ENCODE data around the gene CXCL6. TPM values are rescaled to one million over a fixed set of nuclear protein-coding genes. Genes with fewer than 3 reads are reported as not detected.

Gene CXCL6
- total and polyA plus RNA-seq, 8 donors = 0.65 to 65.6 (median 2.1) TPM

GRCh38 chr4:73823760-73824159 is 12.7 kb upstream of the CXCL6 start:
- ATAC-seq = no peak
- intact Hi-C loops (cut with DNase I) = no loop called here
- H3K36me3 ChIP-seq = no peaks in the 10 kb centered on the region
- FAIRE-seq = no peak
- no peaks in the 10 kb centered on the region for H3K4me1 ChIP-seq
- H3K27me3 ChIP-seq = no peaks in the 10 kb centered on the region
- TF ChIP-seq CTCF (IDR thresholded peaks at IDR 0.05) = no peak
- H3K27ac ChIP-seq = no peak overlapping the region
- no peaks in the 10 kb centered on the region for H3K9me3 ChIP-seq
- DNase-seq = no peak
- no peak overlapping the region for H3K4me3 ChIP-seq

GRCh38 chr4:73828956-73829355 is 7.5 kb upstream of the CXCL6 start:
- H3K4me3 ChIP-seq = no peak overlapping the region
- no peaks in the 10 kb centered on the region for H3K9me3 ChIP-seq
- 74 to 87% methylated on average over 3 of the region's 3 CpGs for WGBS, 2 donors
- H3K4me1 ChIP-seq = no peaks in the 10 kb centered on the region
- FAIRE-seq (no peak), DNase-seq (no peak), ATAC-seq (peak in 1 of 4 donors; percentile 35)
- H3K27me3 ChIP-seq = no peaks in the 10 kb centered on the region
- H3K27ac ChIP-seq = no peak overlapping the region
- intact Hi-C loops (cut with DNase I) = no loop called here
- no peaks in the 10 kb centered on the region for H3K36me3 ChIP-seq
- TF ChIP-seq CTCF (IDR thresholded peaks at IDR 0.05) = no peak

- DNase-seq = no peak
- 42 to 49% methylated on average over 2 of the region's 2 CpGs for WGBS, 2 donors
- Histone ChIP-seq H3K4me3 (no peak overlapping the region), H3K27ac (no peak overlapping the region), H3K27me3 (no peaks in the 10 kb centered on the region), H3K9me3 (no peaks in the 10 kb centered on the region), H3K4me1 (no peaks in the 10 kb centered on the region), H3K36me3 (no peaks in the 10 kb centered on the region)
- FAIRE-seq = no peak
- no peak for TF ChIP-seq CTCF (IDR thresholded peaks at IDR 0.05)
- no peak for ATAC-seq
- intact Hi-C loops (cut with DNase I) = no loop called here
Observed at GRCh38 chr4:73831569-73831968, 4.9 kb upstream of the CXCL6 start.

GRCh38 chr4:73832651-73833237 is 3.7 kb upstream of the CXCL6 start:
- Histone ChIP-seq H3K27ac (no peak overlapping the region), H3K9me3 (no peaks in the 10 kb centered on the region), H3K4me1 (no peaks in the 10 kb centered on the region), H3K36me3 (no peaks in the 10 kb centered on the region), H3K4me3 (no peak overlapping the region), H3K27me3 (no peaks in the 10 kb centered on the region)
- WGBS, 2 donors = 77 to 89% methylated on average over 1 of the region's 1 CpG
- no peak for TF ChIP-seq CTCF (IDR thresholded peaks at IDR 0.05)
- intact Hi-C loops (cut with DNase I) = no loop called here
- DNase-seq (no peak), ATAC-seq (no peak), FAIRE-seq (no peak)

- TF ChIP-seq CTCF (IDR thresholded peaks at IDR 0.05) = no peak
- no peak for DNase-seq
- no peak for ATAC-seq
- intact Hi-C loops (cut with DNase I) = no loop called here
- Histone ChIP-seq H3K9me3 (no peaks in the 10 kb centered on the region), H3K27me3 (peaks cover 0 to 4% (median 2%) of the 10 kb centered on the region in 4 donors), H3K27ac (peak overlapping the region in 1 of 4 donors; percentile 6), H3K4me3 (no peak overlapping the region), H3K4me1 (peaks cover 0 to 4% (median 3%) of the 10 kb centered on the region in 3 donors), H3K36me3 (no peaks in the 10 kb centered on the region)
- FAIRE-seq = no peak
- 68 to 76% methylated on average over 5 of the region's 5 CpGs for WGBS, 2 donors
Observed at GRCh38 chr4:73839071-73839470, 2.6 kb downstream of the CXCL6 start.
